GM12865 (cell line): ENCODE data around the gene RIN3.
A peak's percentile ranks its signal among the peaks of the same experiment; 100 is the strongest.

Experiments
- DNase-seq: peaks from one replicate; pipeline ENCODE4 v3.0.0; 2010; ENCODE audit warnings: low read depth
- H3K4me3 ChIP-seq: 2 replicates; pipeline ENCODE4 v1.5.1; 2011; ENCODE audit warnings: mild to moderate bottlenecking, low read depth, low read length, control low read depth
- CTCF ChIP-seq: IDR thresholded peaks from 2 replicates; pipeline ENCODE4 v1.5.1; 2011; ENCODE audit warnings: low read length, control low read depth, low read depth, inconsistent platforms; ENCODE audit not compliant: insufficient read depth; ENCODE audit errors: missing control alignments

RIN3 gene

GRCh38 chr14:92577321-92577742, 63.8 kb downstream of the RIN3 start:
- peak; percentile 92 for DNase-seq
- no peak for TF ChIP-seq CTCF
- H3K4me3 ChIP-seq = peak overlapping the region; percentile 43

- DNase-seq = no peak
- H3K4me3 ChIP-seq = no peak overlapping the region
- no peak for TF ChIP-seq CTCF
These were observed 64.9 kb downstream of the RIN3 start for GRCh38 chr14:92578511-92578910.

- no peak for DNase-seq
These were observed 65.8 kb downstream of the RIN3 start for GRCh38 chr14:92579244-92579936.

GRCh38 chr14:92581206-92581605, 67.6 kb downstream of the RIN3 start:
- H3K4me3 ChIP-seq = no peak overlapping the region
- no peak for DNase-seq
- no peak for TF ChIP-seq CTCF

More at GRCh38 chr14:92579244-92579936, 65.8 kb downstream of the RIN3 start:
- TF ChIP-seq CTCF = no peak
- H3K4me3 ChIP-seq = no peak overlapping the region

GRCh38 chr14:92581966-92582566, 68.5 kb downstream of the RIN3 start:
- no peak for TF ChIP-seq CTCF
- no peak overlapping the region for H3K4me3 ChIP-seq
- DNase-seq = peak; percentile 61

GRCh38 chr14:92582706-92583452, 69.3 kb downstream of the RIN3 start:
- DNase-seq = peak; percentile 92
- no peak overlapping the region for H3K4me3 ChIP-seq
- no peak for TF ChIP-seq CTCF
